HG03045 (cell line): ENCODE results near the gene GDPD5.

Experiments used
- ATAC-seq: cut with Tn5 transposase; IDR thresholded peaks from one replicate; pipeline ENCODE4 v1.9.1; 2021; ENCODE audit warnings: mild to moderate bottlenecking, moderate library complexity; ENCODE audit not compliant: unreplicated experiment

GDPD5 gene

GRCh38 chr11:75403983-75404658, 121.6 kb downstream of the GDPD5 start:
- ATAC-seq, result no peak

GRCh38 chr11:75403037-75403436, 122.7 kb downstream of the GDPD5 start:
- no peak for ATAC-seq

GRCh38 chr11:75402002-75402773, 123.6 kb downstream of the GDPD5 start:
- no peak for ATAC-seq

- no peak for ATAC-seq
Measured at GRCh38 chr11:75400146-75400865, 125.4 kb downstream of the GDPD5 start.

GRCh38 chr11:75399344-75400145, 126.2 kb downstream of the GDPD5 start, which contains the start of gene RPS3:
RPS3 (plus strand) TSS chr11:75399518; CDS start chr11:75399548, 30 bp downstream.
- peak; percentile 94 for ATAC-seq

GRCh38 chr11:75398906-75399305, 126.8 kb downstream of the GDPD5 start:
- ATAC-seq, result no peak

- no peak for ATAC-seq
Measured at GRCh38 chr11:75394085-75394840, 131.5 kb downstream of the GDPD5 start.

- ATAC-seq, result no peak
Measured at GRCh38 chr11:75389925-75390324, 135.8 kb downstream of the GDPD5 start.

GRCh38 chr11:75389276-75389605, 136.5 kb downstream of the GDPD5 start:
- no peak for ATAC-seq

GRCh38 chr11:75388386-75389275, 137.1 kb downstream of the GDPD5 start:
- no peak for ATAC-seq

- no peak for ATAC-seq
Measured at GRCh38 chr11:75387736-75388294, 137.9 kb downstream of the GDPD5 start.

GRCh38 chr11:75386942-75387630, 138.7 kb downstream of the GDPD5 start:
- no peak for ATAC-seq
